ENCODE measurements around the gene NOX4.

Gene NOX4

DNA sequence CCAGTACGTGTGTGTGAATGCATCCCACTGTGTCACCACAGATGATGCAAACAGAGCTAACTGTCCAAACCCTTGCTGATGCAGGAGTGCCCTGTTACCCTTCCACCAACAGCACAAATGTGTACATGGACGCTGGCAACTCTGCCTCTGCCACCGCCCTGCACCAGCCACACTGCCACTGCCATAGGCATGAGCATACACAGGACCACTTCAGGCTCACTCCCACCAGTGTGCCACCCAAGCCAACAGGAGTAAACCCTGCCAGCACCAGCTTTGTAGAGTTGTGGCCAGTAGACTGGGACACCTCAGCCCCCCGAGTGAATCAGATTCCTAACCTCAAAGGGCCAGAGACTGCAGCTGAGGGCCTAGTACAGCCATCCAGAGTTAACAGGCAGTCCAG lies 34.0 kb downstream of the NOX4 start:
- Histone ChIP-seq H3K4me2 (ENCODE audit: low read length) (no peak overlapping the region), H3K36me3 (replicated peaks; ENCODE audit: low read depth, low read length) (no peaks in the 10 kb centered on the region), H3K9ac (ENCODE audit: low read length) (no peak overlapping the region), H4K20me1 (ENCODE audit: insufficient read depth, low read length) (no peaks in the 10 kb centered on the region), H3K27me3 (ENCODE audit: low read depth, low read length) (no peaks in the 10 kb centered on the region), H3K9me3 (ENCODE audit: insufficient read depth, low read length) (no peaks in the 10 kb centered on the region), H3K79me2 (ENCODE audit: low read length) (no peaks in the 10 kb centered on the region), H3K4me1 (ENCODE audit: low read length) (no peaks in the 10 kb centered on the region), H3K27ac (ENCODE audit: low read length) (no peak overlapping the region), H3K4me3 (ENCODE audit: low read length) (no peak overlapping the region), H2AFZ (ENCODE audit: low read depth, low read length) (no peak overlapping the region)
- TF ChIP-seq EZH2phosphoT487 (IDR thresholded peaks at IDR 0.05; ENCODE audit: low read depth) = no peak
- TF ChIP-seq, protein P1, sequence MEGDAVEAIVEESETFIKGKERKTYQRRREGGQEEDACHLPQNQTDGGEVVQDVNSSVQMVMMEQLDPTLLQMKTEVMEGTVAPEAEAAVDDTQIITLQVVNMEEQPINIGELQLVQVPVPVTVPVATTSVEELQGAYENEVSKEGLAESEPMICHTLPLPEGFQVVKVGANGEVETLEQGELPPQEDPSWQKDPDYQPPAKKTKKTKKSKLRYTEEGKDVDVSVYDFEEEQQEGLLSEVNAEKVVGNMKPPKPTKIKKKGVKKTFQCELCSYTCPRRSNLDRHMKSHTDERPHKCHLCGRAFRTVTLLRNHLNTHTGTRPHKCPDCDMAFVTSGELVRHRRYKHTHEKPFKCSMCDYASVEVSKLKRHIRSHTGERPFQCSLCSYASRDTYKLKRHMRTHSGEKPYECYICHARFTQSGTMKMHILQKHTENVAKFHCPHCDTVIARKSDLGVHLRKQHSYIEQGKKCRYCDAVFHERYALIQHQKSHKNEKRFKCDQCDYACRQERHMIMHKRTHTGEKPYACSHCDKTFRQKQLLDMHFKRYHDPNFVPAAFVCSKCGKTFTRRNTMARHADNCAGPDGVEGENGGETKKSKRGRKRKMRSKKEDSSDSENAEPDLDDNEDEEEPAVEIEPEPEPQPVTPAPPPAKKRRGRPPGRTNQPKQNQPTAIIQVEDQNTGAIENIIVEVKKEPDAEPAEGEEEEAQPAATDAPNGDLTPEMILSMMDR (IDR thresholded peaks at IDR 0.05; ENCODE audit: low read depth, low read length) = no peak

DNA sequence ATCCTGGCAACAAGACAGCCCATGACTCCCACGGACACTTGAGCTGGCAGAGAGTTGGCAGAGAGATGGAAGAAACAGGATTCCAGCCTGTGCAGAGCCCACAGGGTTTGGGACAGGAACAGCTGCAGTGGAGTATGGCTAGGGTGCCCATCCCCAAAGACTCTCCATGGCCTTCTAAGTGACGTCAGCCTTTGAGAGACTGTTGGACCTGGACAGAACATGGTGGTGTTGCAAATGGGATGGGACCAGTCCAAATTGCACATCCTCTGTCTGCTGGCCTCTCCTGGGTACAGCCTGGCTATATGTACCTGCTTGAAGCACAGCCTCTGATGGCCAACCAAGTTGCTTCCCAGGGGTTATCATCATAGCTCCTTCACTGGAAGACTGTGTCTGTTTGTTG lies 34.5 kb downstream of the NOX4 start:
- Histone ChIP-seq H3K4me2 (ENCODE audit: low read length) (no peak overlapping the region), H3K4me1 (ENCODE audit: low read length) (no peaks in the 10 kb centered on the region), H3K27ac (ENCODE audit: low read length) (no peak overlapping the region), H3K79me2 (ENCODE audit: low read length) (no peaks in the 10 kb centered on the region), H3K9ac (ENCODE audit: low read length) (no peak overlapping the region), H3K36me3 (replicated peaks; ENCODE audit: low read depth, low read length) (no peaks in the 10 kb centered on the region), H3K27me3 (ENCODE audit: low read depth, low read length) (no peaks in the 10 kb centered on the region), H2AFZ (ENCODE audit: low read depth, low read length) (no peak overlapping the region), H3K9me3 (ENCODE audit: insufficient read depth, low read length) (no peaks in the 10 kb centered on the region), H4K20me1 (ENCODE audit: insufficient read depth, low read length) (no peaks in the 10 kb centered on the region), H3K4me3 (ENCODE audit: low read length) (no peak overlapping the region)
- TF ChIP-seq EZH2phosphoT487 (IDR thresholded peaks at IDR 0.05; ENCODE audit: low read depth) = no peak
- TF ChIP-seq, protein P1 (IDR thresholded peaks at IDR 0.05; ENCODE audit: low read depth, low read length) = no peak

DNA sequence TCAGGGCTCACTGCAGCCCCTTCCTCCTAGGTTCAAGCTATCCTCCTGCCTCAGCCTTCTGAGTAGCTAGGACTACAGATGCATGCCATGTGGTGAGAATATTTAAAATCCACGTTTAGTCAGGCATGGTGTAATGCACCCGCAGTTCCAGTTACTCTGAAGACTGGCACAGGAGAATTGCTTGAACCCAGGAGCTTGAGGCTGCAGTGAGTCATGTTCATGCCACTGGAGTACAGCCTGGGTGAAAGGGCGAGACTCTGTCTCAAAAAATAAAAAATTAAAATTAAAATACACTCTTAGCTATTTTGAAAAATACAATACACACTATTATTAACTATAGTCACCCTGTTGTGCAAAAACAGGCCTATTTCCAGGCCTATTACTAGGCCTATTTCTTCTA lies 38.4 kb downstream of the NOX4 start:
- no peaks in the 10 kb centered on the region for H4K20me1 ChIP-seq (ENCODE audit: insufficient read depth, low read length)
- H3K27ac ChIP-seq (ENCODE audit: low read length) = no peak overlapping the region
- no peak overlapping the region for H3K4me2 ChIP-seq (ENCODE audit: low read length)
- H3K9ac ChIP-seq (ENCODE audit: low read length) = no peak overlapping the region
- H3K27me3 ChIP-seq (ENCODE audit: low read depth, low read length) = no peaks in the 10 kb centered on the region
- no peaks in the 10 kb centered on the region for H3K9me3 ChIP-seq (ENCODE audit: insufficient read depth, low read length)
- no peaks in the 10 kb centered on the region for H3K79me2 ChIP-seq (ENCODE audit: low read length)
- TF ChIP-seq, protein P1 (IDR thresholded peaks at IDR 0.05; ENCODE audit: low read depth, low read length) = no peak
- TF ChIP-seq EZH2phosphoT487 (IDR thresholded peaks at IDR 0.05; ENCODE audit: low read depth) = no peak
- no peaks in the 10 kb centered on the region for H3K4me1 ChIP-seq (ENCODE audit: low read length)
- no peak overlapping the region for H3K4me3 ChIP-seq (ENCODE audit: low read length)
- no peak overlapping the region for H2AFZ ChIP-seq (ENCODE audit: low read depth, low read length)
- H3K36me3 ChIP-seq (replicated peaks; ENCODE audit: low read depth, low read length) = no peaks in the 10 kb centered on the region

DNA sequence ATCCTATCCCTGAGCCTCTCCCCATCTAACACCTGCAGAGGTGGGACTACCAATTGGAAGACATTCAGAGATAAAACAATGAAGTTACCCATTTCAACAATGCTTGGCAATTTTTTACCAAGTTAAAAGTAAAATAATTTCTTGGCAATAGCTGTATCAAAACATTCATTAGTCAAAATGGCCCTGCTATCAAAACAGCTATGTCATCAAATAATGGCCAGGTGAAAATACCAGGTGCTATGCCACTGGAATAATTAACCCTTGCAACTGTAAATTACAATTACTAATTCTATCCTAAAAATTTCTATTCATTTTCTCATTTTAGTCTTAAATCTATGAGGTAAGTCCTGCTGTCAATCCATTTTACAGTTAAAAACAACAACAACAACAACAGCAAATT lies 43.3 kb downstream of the NOX4 start:
- Histone ChIP-seq H4K20me1 (ENCODE audit: insufficient read depth, low read length) (no peaks in the 10 kb centered on the region), H3K4me3 (ENCODE audit: low read length) (no peak overlapping the region), H3K4me2 (ENCODE audit: low read length) (no peak overlapping the region), H3K79me2 (ENCODE audit: low read length) (no peaks in the 10 kb centered on the region), H3K36me3 (replicated peaks; ENCODE audit: low read depth, low read length) (no peaks in the 10 kb centered on the region), H3K27ac (ENCODE audit: low read length) (no peak overlapping the region), H3K27me3 (ENCODE audit: low read depth, low read length) (no peaks in the 10 kb centered on the region), H2AFZ (ENCODE audit: low read depth, low read length) (no peak overlapping the region), H3K9ac (ENCODE audit: low read length) (no peak overlapping the region), H3K4me1 (ENCODE audit: low read length) (no peaks in the 10 kb centered on the region), H3K9me3 (ENCODE audit: insufficient read depth, low read length) (no peaks in the 10 kb centered on the region)
- no peak for TF ChIP-seq EZH2phosphoT487 (IDR thresholded peaks at IDR 0.05; ENCODE audit: low read depth)
- TF ChIP-seq, protein P1 (IDR thresholded peaks at IDR 0.05; ENCODE audit: low read depth, low read length) = no peak

Measured in OCI-LY3 (cell line).